HCT116 (cell line): ENCODE results near the gene EIF4E. TPM values are rescaled to one million over a fixed set of nuclear protein-coding genes. Genes with fewer than 3 reads are reported as not detected.

Experiments
- ATAC-seq: fragments of 200-7000 bp; cut with Tn5 transposase; 2 replicates; pipeline ENCODE4 v1.9.1; 2020; ENCODE audit warnings: mild to moderate bottlenecking, moderate library complexity
- BruUV-seq: library from RNA; stranded (reverse); fragments of 400-500 nt; replicated peaks from 2 replicates; lab custom pipeline; 2021; lab: Mats Ljungman, UMichigan
- CTCF ChIA-PET: fragments of 300-600 bp; sonication (Branson Sonifier 250); formaldehyde crosslinking; loops from one replicate; lab custom pipeline; 2021; ENCODE audit warnings: antibody characterized with exemption; lab: Charles Lee
- POLR2A ChIA-PET: fragments of 300-600, 350-600 bp; sonication (Branson Sonifier 250); formaldehyde crosslinking; loops from one replicate; lab custom pipeline; 2021; ENCODE audit warnings: antibody characterized with exemption; lab: Charles Lee
- RAD21 ChIA-PET, 2 experiments: fragments of 300-600 bp; sonication (Branson Sonifier 250); formaldehyde crosslinking; loops; one replicate each; lab custom pipeline; 2023; ENCODE audit warnings: low total read pairs in 2 of 2; ENCODE audit not compliant: uncharacterized antibody in 2 of 2, unreplicated experiment in 2 of 2, low non-redundant PET in 1 of 2; lab: Charles Lee
- DNase-seq: peaks from one replicate; pipeline ENCODE4 v3.0.0-alpha.2; 2010; ENCODE audit warnings: low read depth, low spot score
- H2AFZ ChIP-seq: fragments of 200-600 bp; shearing (Covaris generic), sonication (generic); 2 replicates; pipeline ENCODE4 v1.6.1; 2017; ENCODE audit warnings: low read depth, mixed run types, mixed read lengths, antibody characterized with exemption, low read length; ENCODE audit not compliant: poor library complexity, severe bottlenecking
- H3K27ac ChIP-seq: 2 replicates; pipeline ENCODE4 v1.5.1; 2012; ENCODE audit warnings: low read depth, low read length
- H3K27me3 ChIP-seq: fragments of 200-600 bp; sonication (generic); 2 replicates; pipeline ENCODE4 v1.6.1; 2016; ENCODE audit warnings: mixed run types, low read length, mixed read lengths; ENCODE audit not compliant: insufficient read depth
- H3K36me3 ChIP-seq, 2 experiments: fragments of 200-500 bp in 1 of 2; fragments of 200-600 bp in 1 of 2; sonication (Bioruptor generic) in 1 of 2; sonication (generic) in 1 of 2; 2 replicates each; pipeline versions ENCODE4 v1.5.1 to v1.6.1; 2014 to 2016; ENCODE audit warnings: low read length in 2 of 2, inconsistent platforms in 1 of 2, mixed read lengths in 1 of 2, mixed run types in 1 of 2; ENCODE audit not compliant: insufficient read depth in 2 of 2, control insufficient read depth in 1 of 2
- H3K4me1 ChIP-seq, 2 experiments: fragments of 200-600 bp in 1 of 2; sonication (generic) in 1 of 2; 2 replicates each; pipeline versions ENCODE4 v1.5.1 to v1.6.1; 2012 to 2017; ENCODE audit warnings: low read length in 2 of 2, inconsistent platforms in 1 of 2, mild to moderate bottlenecking in 1 of 2, mixed read lengths in 1 of 2, mixed run types in 1 of 2, moderate library complexity in 1 of 2; ENCODE audit not compliant: insufficient read depth in 2 of 2, control insufficient read depth in 1 of 2
- H3K4me2 ChIP-seq: fragments of 200-600 bp; sonication (generic); 2 replicates; pipeline ENCODE4 v1.6.1; 2017; ENCODE audit warnings: mixed run types, low read length, mixed read lengths
- H3K4me3 ChIP-seq, 2 experiments: fragments of 200-600 bp in 1 of 2; sonication (generic) in 1 of 2; replicated peaks in 1 of 2; 2 replicates each; pipeline ENCODE4 v1.5.1; 2011 to 2016; ENCODE audit warnings: low read length in 2 of 2, control low read depth in 1 of 2, low read depth in 1 of 2, mild to moderate bottlenecking in 1 of 2, mixed read lengths in 1 of 2, mixed run types in 1 of 2
- H3K79me2 ChIP-seq: fragments of 200-600 bp; sonication (generic); 2 replicates; pipeline ENCODE4 v1.6.1; 2017; ENCODE audit warnings: mild to moderate bottlenecking, mixed run types, low read length, moderate library complexity, mixed read lengths; ENCODE audit not compliant: insufficient read depth
- H3K9ac ChIP-seq: fragments of 200-600 bp; sonication (generic); 2 replicates; pipeline ENCODE4 v1.6.1; 2016; ENCODE audit warnings: low read length, mixed read lengths
- H3K9me2 ChIP-seq: fragments of 200-600 bp; sonication (generic), shearing (Covaris generic); 2 replicates; pipeline ENCODE4 v1.6.1; 2017; ENCODE audit warnings: mixed run types, mild to moderate bottlenecking, moderate library complexity; ENCODE audit not compliant: insufficient read depth
- H3K9me3 ChIP-seq, 2 experiments: fragments of 200-500 bp in 1 of 2; fragments of 200-600 bp in 1 of 2; sonication (Bioruptor generic) in 1 of 2; sonication (generic) in 1 of 2; 2 replicates each; pipeline ENCODE4 v1.6.1; 2014 to 2017; ENCODE audit warnings: low read length in 2 of 2, mixed read lengths in 2 of 2, inconsistent platforms in 1 of 2, low read depth in 1 of 2, mild to moderate bottlenecking in 1 of 2, mixed run types in 1 of 2, moderate library complexity in 1 of 2; ENCODE audit not compliant: control insufficient read depth in 1 of 2, insufficient read depth in 1 of 2
- H4K20me1 ChIP-seq: fragments of 200-600 bp; sonication (generic), shearing (Covaris generic); 2 replicates; pipeline ENCODE4 v1.6.1; 2017; ENCODE audit warnings: mixed run types, mild to moderate bottlenecking, moderate library complexity; ENCODE audit not compliant: insufficient read depth
- ELF1 ChIP-seq: IDR thresholded peaks from 2 replicates; pipeline ENCODE4 v1.6.1; 2012; ENCODE audit warnings: low read depth, borderline replicate concordance
- EZH2 ChIP-seq: fragments of 200-600 bp; sonication (generic); IDR thresholded peaks from 2 replicates; pipeline ENCODE4 v1.6.1; 2017; ENCODE audit warnings: antibody characterized with exemption, mixed run types
- POLR2A ChIP-seq: IDR thresholded peaks from 2 replicates; pipeline ENCODE4 v1.7.0; 2011; ENCODE audit warnings: borderline replicate concordance; ENCODE audit not compliant: insufficient read depth, insufficient read length; ENCODE audit errors: extremely low read depth
- RAD21 ChIP-seq: IDR thresholded peaks from 2 replicates; pipeline ENCODE4 v1.6.1; 2012; ENCODE audit warnings: low read depth, mild to moderate bottlenecking
- TCF7L2 ChIP-seq: IDR thresholded peaks from 2 replicates; pipeline ENCODE4 v1.7.0; 2011; ENCODE audit warnings: borderline replicate concordance, inconsistent platforms; ENCODE audit not compliant: insufficient read depth, insufficient read length; ENCODE audit errors: extremely low read depth
- ZNF274 ChIP-seq: fragments of 200-500 bp; sonication (Bioruptor generic); IDR thresholded peaks from 2 replicates; pipeline ENCODE4 v1.6.1; 2014; ENCODE audit warnings: mild to moderate bottlenecking, low read depth, low read length, inconsistent platforms
- intact Hi-C: fragments of 100-400 bp; cut with micrococcal nuclease; formaldehyde crosslinking; loops from 2 replicates; pipeline ENCODE4 v1.10.0; 2022
- total RNA-seq: library from RNA; stranded (reverse); gene quantifications from one replicate; pipeline ENCODE4 v1.2.1, GENCODE V29; 2021; ENCODE audit not compliant: unreplicated experiment
- TF ChIP-seq, protein P1 (sequence below): IDR thresholded peaks from 2 replicates; pipeline ENCODE4 v1.6.1; 2012; ENCODE audit warnings: low read depth
- TF ChIP-seq, protein P2 (sequence below): IDR thresholded peaks from 2 replicates; pipeline ENCODE4 v1.6.1; 2011; ENCODE audit warnings: mild to moderate bottlenecking, low read length, moderate library complexity; ENCODE audit not compliant: insufficient replicate concordance; ENCODE audit errors: extremely low read depth

EIF4E gene
- total RNA-seq, 1 experiment from 2014 or later = 148 TPM

DNA sequence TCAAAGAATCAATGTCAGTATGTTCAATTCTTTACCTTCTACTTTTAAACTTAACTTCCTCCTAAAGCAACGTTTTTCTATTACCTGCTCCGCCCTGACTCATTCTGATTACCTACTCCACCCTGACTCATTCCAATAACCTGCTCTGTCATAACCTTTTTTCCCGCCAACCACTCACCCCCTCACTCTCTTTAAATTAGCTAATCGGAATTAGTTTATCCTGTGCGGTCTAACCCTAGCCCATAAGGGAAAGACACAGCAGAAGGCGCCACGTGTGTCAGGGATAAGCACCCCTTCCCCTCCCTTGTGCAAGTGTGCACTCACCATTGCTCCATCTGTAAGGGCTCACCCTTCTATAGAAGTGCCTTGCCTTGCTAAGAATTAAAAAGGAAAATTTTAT lies 64.4 kb downstream of the EIF4E start (continued):
- TF ChIP-seq, protein P1, sequence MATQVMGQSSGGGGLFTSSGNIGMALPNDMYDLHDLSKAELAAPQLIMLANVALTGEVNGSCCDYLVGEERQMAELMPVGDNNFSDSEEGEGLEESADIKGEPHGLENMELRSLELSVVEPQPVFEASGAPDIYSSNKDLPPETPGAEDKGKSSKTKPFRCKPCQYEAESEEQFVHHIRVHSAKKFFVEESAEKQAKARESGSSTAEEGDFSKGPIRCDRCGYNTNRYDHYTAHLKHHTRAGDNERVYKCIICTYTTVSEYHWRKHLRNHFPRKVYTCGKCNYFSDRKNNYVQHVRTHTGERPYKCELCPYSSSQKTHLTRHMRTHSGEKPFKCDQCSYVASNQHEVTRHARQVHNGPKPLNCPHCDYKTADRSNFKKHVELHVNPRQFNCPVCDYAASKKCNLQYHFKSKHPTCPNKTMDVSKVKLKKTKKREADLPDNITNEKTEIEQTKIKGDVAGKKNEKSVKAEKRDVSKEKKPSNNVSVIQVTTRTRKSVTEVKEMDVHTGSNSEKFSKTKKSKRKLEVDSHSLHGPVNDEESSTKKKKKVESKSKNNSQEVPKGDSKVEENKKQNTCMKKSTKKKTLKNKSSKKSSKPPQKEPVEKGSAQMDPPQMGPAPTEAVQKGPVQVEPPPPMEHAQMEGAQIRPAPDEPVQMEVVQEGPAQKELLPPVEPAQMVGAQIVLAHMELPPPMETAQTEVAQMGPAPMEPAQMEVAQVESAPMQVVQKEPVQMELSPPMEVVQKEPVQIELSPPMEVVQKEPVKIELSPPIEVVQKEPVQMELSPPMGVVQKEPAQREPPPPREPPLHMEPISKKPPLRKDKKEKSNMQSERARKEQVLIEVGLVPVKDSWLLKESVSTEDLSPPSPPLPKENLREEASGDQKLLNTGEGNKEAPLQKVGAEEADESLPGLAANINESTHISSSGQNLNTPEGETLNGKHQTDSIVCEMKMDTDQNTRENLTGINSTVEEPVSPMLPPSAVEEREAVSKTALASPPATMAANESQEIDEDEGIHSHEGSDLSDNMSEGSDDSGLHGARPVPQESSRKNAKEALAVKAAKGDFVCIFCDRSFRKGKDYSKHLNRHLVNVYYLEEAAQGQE = no peak
- TF ChIP-seq ELF1 (no peak), ZNF274 (no peak), POLR2A (no peak)

DNA sequence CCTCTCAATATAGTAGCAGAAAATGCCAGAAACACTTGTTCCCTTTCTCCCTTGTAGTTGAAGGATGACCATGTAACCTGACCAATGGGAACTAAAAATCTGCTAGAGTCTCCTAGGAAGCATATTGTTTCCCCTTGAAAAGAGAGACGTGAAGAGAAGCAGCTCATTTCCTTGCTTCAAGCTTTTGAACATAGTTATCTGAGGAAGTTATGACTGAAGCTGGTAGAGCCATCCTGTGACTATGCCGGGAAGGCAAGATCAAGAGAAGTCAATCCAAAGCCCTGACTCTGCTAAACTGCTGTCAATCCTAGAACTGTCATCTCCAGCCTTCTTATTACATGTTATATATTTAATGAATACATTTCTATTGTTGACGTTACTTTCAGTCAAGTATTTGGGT lies 66.6 kb downstream of the EIF4E start:
- H3K4me3 ChIP-seq = no peak overlapping the region
- H3K9me2 ChIP-seq = no peaks in the 10 kb centered on the region
- intact Hi-C loops = loop anchor here (10.0 kb wide), 1 partner anchor 398 kb away; no protein-coding TSS in a partner anchor
- no TSS peak for BruUV-seq
- no peak overlapping the region for H3K4me2 ChIP-seq
- no peak overlapping the region for H2AFZ ChIP-seq
- H3K79me2 ChIP-seq = no peaks in the 10 kb centered on the region
- no peak overlapping the region for H3K27ac ChIP-seq
- H3K4me1 ChIP-seq = peaks cover 7 to 14% of the 10 kb centered on the region in 2 experiments
- H4K20me1 ChIP-seq = no peaks in the 10 kb centered on the region
- H3K27me3 ChIP-seq = no peaks in the 10 kb centered on the region
- TF ChIP-seq EZH2 = no peak
- TF ChIP-seq TCF7L2 = no peak
- no peak for TF ChIP-seq RAD21
- TF ChIP-seq, protein P2, sequence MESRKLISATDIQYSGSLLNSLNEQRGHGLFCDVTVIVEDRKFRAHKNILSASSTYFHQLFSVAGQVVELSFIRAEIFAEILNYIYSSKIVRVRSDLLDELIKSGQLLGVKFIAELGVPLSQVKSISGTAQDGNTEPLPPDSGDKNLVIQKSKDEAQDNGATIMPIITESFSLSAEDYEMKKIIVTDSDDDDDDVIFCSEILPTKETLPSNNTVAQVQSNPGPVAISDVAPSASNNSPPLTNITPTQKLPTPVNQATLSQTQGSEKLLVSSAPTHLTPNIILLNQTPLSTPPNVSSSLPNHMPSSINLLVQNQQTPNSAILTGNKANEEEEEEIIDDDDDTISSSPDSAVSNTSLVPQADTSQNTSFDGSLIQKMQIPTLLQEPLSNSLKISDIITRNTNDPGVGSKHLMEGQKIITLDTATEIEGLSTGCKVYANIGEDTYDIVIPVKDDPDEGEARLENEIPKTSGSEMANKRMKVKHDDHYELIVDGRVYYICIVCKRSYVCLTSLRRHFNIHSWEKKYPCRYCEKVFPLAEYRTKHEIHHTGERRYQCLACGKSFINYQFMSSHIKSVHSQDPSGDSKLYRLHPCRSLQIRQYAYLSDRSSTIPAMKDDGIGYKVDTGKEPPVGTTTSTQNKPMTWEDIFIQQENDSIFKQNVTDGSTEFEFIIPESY = no peak
- POLR2A ChIA-PET = no interaction called here
- ATAC-seq (no peak), DNase-seq (no peak)
- CTCF ChIA-PET = no interaction called here
- RAD21 ChIA-PET = no interaction called here
- no peaks in the 10 kb centered on the region for H3K36me3 ChIP-seq
- no peaks in the 10 kb centered on the region for H3K9me3 ChIP-seq
- no peak overlapping the region for H3K9ac ChIP-seq
